CD14-positive monocyte (primary cell): ENCODE measurements around the gene USP15. TPM values are rescaled to one million over a fixed set of nuclear protein-coding genes. Genes with fewer than 3 reads are reported as not detected.

Experiments
- DNase-seq, 3 donors: peaks; one replicate each; pipeline ENCODE4 v3.0.0-alpha.2; 2011 to 2022
- H2AFZ ChIP-seq: 2 replicates; pipeline ENCODE4 v1.6.0; 2012; ENCODE audit warnings: mild to moderate bottlenecking, low read depth, low read length, inconsistent platforms; ENCODE audit not compliant: insufficient read depth, poor library complexity, severe bottlenecking
- H3K27ac ChIP-seq, 2 donors: 1 replicate in 1 of 2; 2 replicates in 1 of 2; pipeline ENCODE4 v1.5.1; 2012 to 2013; ENCODE audit warnings: low read length in 2 of 2, control low read depth in 1 of 2, inconsistent platforms in 1 of 2, low read depth in 1 of 2, mild to moderate bottlenecking in 1 of 2
- H3K27me3 ChIP-seq, 2 donors: one replicate each; pipeline versions ENCODE4 v1.6.0 to v1.6.1; 2011 to 2013; ENCODE audit warnings: low read length in 2 of 2; ENCODE audit not compliant: control insufficient read depth in 2 of 2, insufficient read depth in 2 of 2
- H3K36me3 ChIP-seq, 2 donors: replicated peaks in 1 of 2; 1 replicate in 1 of 2; 2 replicates in 1 of 2; pipeline versions ENCODE4 v1.5.1 to v1.6.1; 2012 to 2013; ENCODE audit warnings: low read length in 2 of 2, control low read depth in 1 of 2, inconsistent platforms in 1 of 2, mild to moderate bottlenecking in 1 of 2; ENCODE audit not compliant: insufficient read depth in 2 of 2, control insufficient read depth in 1 of 2
- H3K4me1 ChIP-seq, 2 donors: 1 replicate in 1 of 2; 2 replicates in 1 of 2; pipeline versions ENCODE4 v1.5.1 to v1.6.1; 2012 to 2013; ENCODE audit warnings: low read length in 2 of 2, control low read depth in 1 of 2, inconsistent platforms in 1 of 2, mild to moderate bottlenecking in 1 of 2, moderate library complexity in 1 of 2; ENCODE audit not compliant: insufficient read depth in 2 of 2, control insufficient read depth in 1 of 2
- H3K4me2 ChIP-seq: replicated peaks from 2 replicates; pipeline ENCODE3; 2012; ENCODE audit warnings: low read length, moderate library complexity, mild to moderate bottlenecking; ENCODE audit not compliant: poor library complexity, severe bottlenecking; ENCODE audit errors: extremely low read depth
- H3K4me3 ChIP-seq, 3 experiments: fragments of 200-600 bp in 1 of 3; sonication (generic) in 1 of 3; replicated peaks in 1 of 3; 1 replicate in 2 of 3; 2 replicates in 1 of 3; pipeline ENCODE4 v1.5.1; 2011 to 2013; ENCODE audit warnings: low read length in 3 of 3, mild to moderate bottlenecking in 3 of 3, control low read depth in 2 of 3, low read depth in 2 of 3, inconsistent platforms in 1 of 3, moderate library complexity in 1 of 3
- H3K79me2 ChIP-seq: 2 replicates; pipeline ENCODE4 v1.6.0; 2012; ENCODE audit warnings: mild to moderate bottlenecking, control low read depth, inconsistent platforms, low read length, moderate library complexity; ENCODE audit not compliant: insufficient read depth
- H3K9ac ChIP-seq: 2 replicates; pipeline ENCODE4 v1.6.0; 2017; ENCODE audit warnings: low read length, mild to moderate bottlenecking; ENCODE audit not compliant: insufficient read depth, poor library complexity, severe bottlenecking
- H3K9me3 ChIP-seq, 2 donors: replicated peaks in 1 of 2; 1 replicate in 1 of 2; 2 replicates in 1 of 2; pipeline versions ENCODE4 v1.5.1 to v1.6.1; 2012 to 2013; ENCODE audit warnings: low read length in 2 of 2, control low read depth in 1 of 2; ENCODE audit not compliant: control insufficient read depth in 1 of 2, insufficient read depth in 1 of 2
- H4K20me1 ChIP-seq: 2 replicates; pipeline ENCODE4 v1.6.0; 2012; ENCODE audit warnings: mild to moderate bottlenecking, low read length, control low read depth, moderate library complexity; ENCODE audit not compliant: insufficient read depth
- H3K27ac Mint-ChIP-seq, 7 donors: one replicate each; pipeline ENCODE4 v1.8.0; 2020; ENCODE audit warnings: mild to moderate bottlenecking in 7 of 7, mixed read lengths in 7 of 7, moderate library complexity in 6 of 7, inconsistent platforms in 2 of 7
- H3K27me3 Mint-ChIP-seq, 3 donors: one replicate each; pipeline ENCODE4 v1.8.0; 2021 to 2022; ENCODE audit warnings: low read depth in 3 of 3, mild to moderate bottlenecking in 3 of 3, mixed read lengths in 3 of 3, moderate library complexity in 3 of 3, inconsistent platforms in 1 of 3
- H3K36me3 Mint-ChIP-seq, 2 donors: one replicate each; pipeline ENCODE4 v1.8.0; 2020; ENCODE audit warnings: mixed read lengths in 2 of 2, inconsistent platforms in 1 of 2, mild to moderate bottlenecking in 1 of 2
- H3K4me1 Mint-ChIP-seq: one replicate; pipeline ENCODE4 v1.8.0; 2020; ENCODE audit warnings: mild to moderate bottlenecking, mixed read lengths
- H3K4me3 Mint-ChIP-seq, 2 donors: one replicate each; pipeline ENCODE4 v1.8.0; 2020; ENCODE audit warnings: mild to moderate bottlenecking in 2 of 2, mixed read lengths in 2 of 2, moderate library complexity in 1 of 2
- H3K9me3 Mint-ChIP-seq, 7 donors: one replicate each; pipeline ENCODE4 v1.8.0; 2020 to 2022; ENCODE audit warnings: mixed read lengths in 7 of 7, mild to moderate bottlenecking in 6 of 7, moderate library complexity in 6 of 7, inconsistent platforms in 2 of 7
- WGBS: methylation state at CpG from one replicate; pipeline ENCODE4 v1.1.5; 2013; ENCODE audit warnings: missing lambda C conversion rate; ENCODE audit not compliant: insufficient coverage; 5-methylcytosine and 5-hydroxymethylcytosine counted together
- intact Hi-C, 2 donors: fragments of 100-400 bp; cut with micrococcal nuclease; formaldehyde crosslinking; loops; one replicate each; pipeline versions ENCODE4 v1.15.0 to v1.15.1; 2023
- polyA plus RNA-seq, 3 donors: library from polyadenylated mRNA; depleted of rRNA in 1 of 3; unstranded in 2 of 3; stranded (reverse) in 1 of 3; fragments of 300-500 nt in 2 of 3; fragments of >200 nt in 1 of 3; fragmentation: Illumina TruSeq in 2 of 3; gene quantifications; 1 replicate in 2 of 3; 2 replicates in 1 of 3; pipeline ENCODE4 v1.2.3, GENCODE V29; 2012 to 2021
- TF ChIP-seq, protein P1 (sequence below): fragments of 200-600 bp; IDR thresholded peaks from one replicate; pipeline ENCODE4 v1.8.0; 2022; ENCODE audit warnings: antibody characterized with exemption, mild to moderate bottlenecking

The USP15 gene
- polyA plus RNA-seq, 3 donors = 146 to 449 (median 180) TPM

DNA sequence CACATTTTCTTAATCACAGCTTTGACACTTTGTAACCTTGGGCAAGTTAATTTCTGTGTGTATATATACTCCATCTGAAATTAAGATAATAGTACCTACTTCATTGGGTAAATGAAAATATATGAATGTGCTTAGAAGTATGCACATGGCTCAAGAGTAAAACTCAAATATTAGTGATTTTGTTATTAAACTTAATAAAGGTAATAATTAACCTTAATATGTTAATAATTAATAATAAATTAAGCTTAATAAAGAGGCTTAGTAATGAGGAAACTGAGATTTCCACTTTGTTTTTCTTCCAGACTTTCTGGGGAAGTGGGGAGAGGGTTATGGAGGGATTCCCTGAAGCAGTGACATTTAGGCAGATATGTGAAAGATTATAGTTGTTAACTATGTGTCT, 19.8 kb downstream of the USP15 start:
- Histone ChIP-seq H3K9ac (no peak overlapping the region), H2AFZ (no peak overlapping the region), H3K4me3 (no peak overlapping the region), H3K79me2 (peaks cover 100% of the 10 kb centered on the region), H3K4me2 (no peak overlapping the region), H3K27me3 (no peaks in the 10 kb centered on the region), H3K36me3 (peaks cover 3 to 6% of the 10 kb centered on the region in 2 donors), H3K9me3 (no peaks in the 10 kb centered on the region), H3K4me1 (peaks cover 6 to 14% of the 10 kb centered on the region in 2 donors), H3K27ac (peak overlapping the region in 1 of 2 donors; percentile 49), H4K20me1 (peaks cover 100% of the 10 kb centered on the region)
- Mint-ChIP-seq H3K27ac (peak overlapping the region in 3 of 7 donors; percentile 35 to 68 (median 61)), H3K4me1 (peaks cover 52% of the 10 kb centered on the region), H3K36me3 (peaks cover 8 to 17% of the 10 kb centered on the region in 2 donors), H3K4me3 (no peak overlapping the region), H3K27me3 (no peaks in the 10 kb centered on the region), H3K9me3 (peaks cover 0 to 2% (median 0%) of the 10 kb centered on the region in 7 donors)
- TF ChIP-seq, protein P1, sequence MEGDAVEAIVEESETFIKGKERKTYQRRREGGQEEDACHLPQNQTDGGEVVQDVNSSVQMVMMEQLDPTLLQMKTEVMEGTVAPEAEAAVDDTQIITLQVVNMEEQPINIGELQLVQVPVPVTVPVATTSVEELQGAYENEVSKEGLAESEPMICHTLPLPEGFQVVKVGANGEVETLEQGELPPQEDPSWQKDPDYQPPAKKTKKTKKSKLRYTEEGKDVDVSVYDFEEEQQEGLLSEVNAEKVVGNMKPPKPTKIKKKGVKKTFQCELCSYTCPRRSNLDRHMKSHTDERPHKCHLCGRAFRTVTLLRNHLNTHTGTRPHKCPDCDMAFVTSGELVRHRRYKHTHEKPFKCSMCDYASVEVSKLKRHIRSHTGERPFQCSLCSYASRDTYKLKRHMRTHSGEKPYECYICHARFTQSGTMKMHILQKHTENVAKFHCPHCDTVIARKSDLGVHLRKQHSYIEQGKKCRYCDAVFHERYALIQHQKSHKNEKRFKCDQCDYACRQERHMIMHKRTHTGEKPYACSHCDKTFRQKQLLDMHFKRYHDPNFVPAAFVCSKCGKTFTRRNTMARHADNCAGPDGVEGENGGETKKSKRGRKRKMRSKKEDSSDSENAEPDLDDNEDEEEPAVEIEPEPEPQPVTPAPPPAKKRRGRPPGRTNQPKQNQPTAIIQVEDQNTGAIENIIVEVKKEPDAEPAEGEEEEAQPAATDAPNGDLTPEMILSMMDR = no peak
- no peak for DNase-seq
- intact Hi-C loops = no loop called here

DNA sequence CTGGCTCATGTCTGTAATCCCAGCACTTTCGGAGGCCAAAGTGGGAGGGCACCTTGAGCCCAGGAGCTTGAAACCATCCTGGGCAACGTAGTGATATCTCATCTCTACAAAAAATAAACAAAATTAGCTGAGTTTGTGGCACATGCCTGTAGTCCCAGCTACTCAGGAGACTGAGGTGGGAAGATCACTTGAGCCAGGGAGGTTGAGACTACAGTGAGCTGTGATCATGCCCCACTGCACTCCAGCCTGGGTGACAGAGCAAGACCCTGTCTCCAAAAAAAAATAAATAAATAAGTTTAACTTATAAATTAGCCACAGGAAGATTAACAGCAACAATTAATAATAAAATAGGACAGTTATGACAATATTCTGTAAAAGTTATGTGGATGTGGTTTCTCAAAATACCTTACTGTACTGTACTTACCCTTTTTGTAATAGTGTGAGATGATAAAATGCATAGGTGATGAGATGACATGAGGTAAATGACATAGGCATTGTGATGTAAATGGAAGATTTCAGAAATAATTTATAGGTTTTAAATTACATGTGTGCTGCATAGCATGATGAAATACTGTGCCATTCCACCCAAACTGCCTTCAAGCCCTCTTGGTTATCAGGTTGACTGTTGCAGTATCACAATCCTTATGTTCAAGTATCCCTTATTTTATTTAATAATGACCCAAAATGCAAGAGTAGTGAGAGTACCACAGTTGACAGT, 22.0 kb downstream of the USP15 start:
- no peak overlapping the region for H3K9ac ChIP-seq
- no peak overlapping the region for H2AFZ ChIP-seq
- H3K79me2 ChIP-seq = peaks cover 100% of the 10 kb centered on the region
- H3K27me3 ChIP-seq = no peaks in the 10 kb centered on the region
- Mint-ChIP-seq H3K4me1 (peaks cover 46% of the 10 kb centered on the region), H3K36me3 (peaks cover 16 to 31% of the 10 kb centered on the region in 2 donors), H3K27ac (peak overlapping the region in 3 of 7 donors; percentile 8 to 70 (median 14)), H3K4me3 (no peak overlapping the region), H3K9me3 (peaks cover 0 to 3% (median 0%) of the 10 kb centered on the region in 7 donors), H3K27me3 (no peaks in the 10 kb centered on the region)
- TF ChIP-seq, protein P1 = no peak
- intact Hi-C loops = no loop called here
- peaks cover 7 to 12% of the 10 kb centered on the region in 2 donors for H3K36me3 ChIP-seq
- H3K27ac ChIP-seq = peak overlapping the region in 1 of 2 donors; percentile 32
- H3K4me1 ChIP-seq = peaks cover 3 to 4% of the 10 kb centered on the region in 2 donors
- WGBS = no CpG with 5 or more reads among the region's 2 CpGs
- no peak overlapping the region for H3K4me2 ChIP-seq
- H3K9me3 ChIP-seq = no peaks in the 10 kb centered on the region
- peaks cover 100% of the 10 kb centered on the region for H4K20me1 ChIP-seq
- no peak for DNase-seq
- H3K4me3 ChIP-seq = no peak overlapping the region
